ENCODE results near the gene CACTIN.
A peak's percentile ranks its signal among the peaks of the same experiment; 100 is the strongest.

CACTIN gene

GRCh38 chr19:3657395-3657769 is 30.8 kb upstream of the CACTIN start:
- DNase-seq (ENCODE audit: low read depth in 2 of 2), result no peak
- H3K4me3 ChIP-seq (replicated peaks in 1 of 2; ENCODE audit: low read depth in 2 of 2, low read length in 2 of 2), result no peak overlapping the region
- TF ChIP-seq CTCF (IDR thresholded peaks at IDR 0.05; ENCODE audit: low read depth, low read length), result no peak

DNA sequence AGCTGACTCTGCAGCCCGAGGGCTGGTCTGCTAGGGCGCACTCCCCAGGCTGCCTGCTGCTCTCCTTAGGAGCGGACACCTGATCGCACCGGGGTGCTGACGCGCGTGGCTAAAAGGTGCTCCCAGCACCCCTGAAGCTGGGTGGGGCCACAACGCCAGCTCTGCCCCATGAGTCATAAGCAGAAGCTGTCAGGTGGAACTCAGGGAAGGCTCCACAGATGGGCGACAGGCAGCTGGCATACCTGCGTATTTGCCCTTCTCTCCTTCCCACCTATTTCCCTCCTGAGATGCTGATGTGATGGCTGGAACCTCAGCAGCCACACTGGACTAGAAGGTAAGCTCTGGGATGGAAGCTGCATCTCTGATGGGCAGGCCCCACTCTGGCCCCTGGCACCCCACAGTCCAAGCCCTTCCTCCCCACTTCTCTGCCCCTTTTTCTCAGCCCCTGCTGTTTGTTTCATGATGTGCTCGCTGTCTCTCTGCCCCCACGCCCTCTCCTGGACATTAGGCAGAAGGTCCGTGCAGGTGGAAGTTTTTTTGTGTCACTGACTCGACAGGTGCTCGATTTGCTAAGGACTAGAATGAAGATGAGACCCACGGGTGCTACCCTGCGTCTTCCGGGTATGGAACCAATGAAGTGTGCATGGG is 30.3 kb upstream of the CACTIN start:
- no peak for TF ChIP-seq CTCF (IDR thresholded peaks at IDR 0.05; ENCODE audit: low read depth, low read length)
- no peak overlapping the region for H3K4me3 ChIP-seq (replicated peaks in 1 of 2; ENCODE audit: low read depth in 2 of 2, low read length in 2 of 2)
- DNase-seq (ENCODE audit: low read depth in 2 of 2), result no peak

DNA sequence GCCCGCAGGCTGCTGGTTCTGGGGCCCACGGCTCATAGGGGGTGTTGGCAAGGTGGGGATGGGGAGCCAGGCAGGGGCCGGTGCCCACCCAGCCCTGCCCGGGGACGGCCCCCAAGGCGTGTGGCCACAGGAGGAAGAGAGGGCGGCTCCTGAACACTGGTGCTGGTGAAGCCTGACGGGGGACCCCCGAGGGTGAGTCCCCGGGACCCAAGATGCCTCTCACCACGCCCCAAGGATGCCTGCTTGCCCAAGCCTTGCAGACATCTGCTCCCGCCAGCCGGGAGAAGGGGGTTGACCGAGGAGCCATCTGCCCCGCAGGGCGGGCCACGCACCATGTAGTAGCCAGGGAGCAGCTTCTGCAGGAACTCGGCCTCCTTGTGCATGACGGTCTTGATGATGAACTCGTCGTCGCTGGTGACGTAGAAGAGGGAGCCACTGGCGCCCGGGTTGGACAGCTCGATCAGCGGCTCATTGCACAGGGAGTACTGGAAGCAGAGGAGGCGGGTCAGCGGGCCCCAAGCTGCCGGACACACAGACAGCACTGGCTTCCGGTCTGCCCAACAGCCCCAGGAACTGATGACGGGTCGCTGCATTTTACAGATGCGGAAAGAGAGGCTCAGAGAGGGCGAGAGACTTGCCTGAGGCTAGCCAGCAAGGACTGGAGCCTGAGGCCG is 29.6 kb upstream of the CACTIN start:
- peak in 1 of 2 donors; percentile 28 for DNase-seq (ENCODE audit: low read depth in 2 of 2)
- H3K4me3 ChIP-seq (replicated peaks in 1 of 2; ENCODE audit: low read depth in 2 of 2, low read length in 2 of 2), result no peak overlapping the region
- no peak for TF ChIP-seq CTCF (IDR thresholded peaks at IDR 0.05; ENCODE audit: low read depth, low read length)

DNA sequence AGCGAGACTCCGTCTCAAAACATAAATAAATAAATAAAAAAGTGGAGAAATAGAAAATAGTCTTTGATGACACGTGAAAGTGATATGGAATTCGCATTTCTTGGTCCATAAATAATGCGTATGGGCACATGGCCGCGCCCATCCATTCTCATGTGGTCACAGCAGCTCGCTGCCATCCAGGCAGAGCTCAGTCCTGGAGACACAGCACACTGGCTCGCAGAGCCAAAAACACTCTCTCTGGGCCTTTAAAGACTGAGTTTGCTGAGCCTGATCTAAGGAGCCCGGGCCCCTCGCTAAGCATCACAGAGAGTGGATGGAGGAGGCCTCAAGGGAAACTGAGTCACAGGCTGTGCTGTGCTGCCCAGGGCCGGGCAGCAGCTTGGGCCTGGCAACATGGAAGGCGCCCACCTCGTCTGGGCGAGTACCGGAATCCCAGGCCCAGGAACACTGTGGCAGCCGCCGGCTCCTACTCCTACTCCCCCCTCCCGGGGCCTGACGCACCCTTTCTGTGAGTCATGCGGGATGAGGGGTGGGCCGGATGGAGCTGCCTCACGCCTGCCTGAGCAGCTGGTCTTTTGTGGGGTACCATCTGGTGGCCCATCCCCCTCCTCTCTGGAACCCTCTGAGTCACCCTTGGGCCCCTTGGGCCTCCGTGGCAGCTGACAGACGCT is 28.9 kb upstream of the CACTIN start:
- DNase-seq (ENCODE audit: low read depth in 2 of 2), result peak; percentile 85 to 91
- H3K4me3 ChIP-seq (replicated peaks in 1 of 2; ENCODE audit: low read depth in 2 of 2, low read length in 2 of 2), result no peak overlapping the region
- TF ChIP-seq CTCF (IDR thresholded peaks at IDR 0.05; ENCODE audit: low read depth, low read length), result no peak

- no peak for DNase-seq (ENCODE audit: low read depth in 2 of 2)
- no peak overlapping the region for H3K4me3 ChIP-seq (replicated peaks in 1 of 2; ENCODE audit: low read depth in 2 of 2, low read length in 2 of 2)
- peak; percentile 16 for TF ChIP-seq CTCF (IDR thresholded peaks at IDR 0.05; ENCODE audit: low read depth, low read length)
Observed at GRCh38 chr19:3653865-3654513, 27.4 kb upstream of the CACTIN start.

DNA sequence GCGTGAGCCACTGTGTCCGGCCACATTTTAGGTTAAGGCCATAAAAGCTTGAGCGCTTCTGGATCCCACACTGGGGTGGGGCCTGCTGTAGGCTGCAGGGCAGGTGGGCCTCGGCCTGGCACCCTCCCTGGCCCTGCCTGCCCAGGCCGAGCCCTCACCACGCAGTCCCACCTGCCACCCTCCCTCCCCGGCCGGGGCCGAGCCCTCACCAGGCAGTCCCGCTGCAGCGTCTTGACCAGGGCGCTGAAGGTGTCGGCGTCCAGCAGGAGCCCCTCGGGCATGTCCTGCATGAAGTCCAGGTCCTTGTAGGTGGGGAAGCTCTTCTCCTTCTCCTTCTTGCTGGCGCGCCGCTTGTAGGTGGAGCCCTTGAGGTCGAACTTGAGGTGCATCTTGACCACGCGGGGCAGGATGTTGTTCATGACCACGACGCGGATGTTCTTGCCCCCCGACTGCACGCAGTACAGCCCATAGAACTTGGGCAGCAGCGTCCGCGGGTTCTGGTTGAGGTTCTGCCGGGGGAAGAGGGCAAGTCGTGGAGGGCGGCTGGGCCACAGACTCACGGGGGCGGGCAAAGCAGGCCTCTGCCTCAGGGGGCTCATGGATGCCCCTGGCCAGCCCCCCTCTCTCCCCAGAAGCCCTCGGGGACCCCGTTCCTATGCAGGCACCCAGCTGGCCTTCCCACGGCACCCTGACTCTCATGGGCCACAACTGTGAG is 26.6 kb upstream of the CACTIN start:
- no peak for DNase-seq (ENCODE audit: low read depth in 2 of 2)
- no peak overlapping the region for H3K4me3 ChIP-seq (replicated peaks in 1 of 2; ENCODE audit: low read depth in 2 of 2, low read length in 2 of 2)
- no peak for TF ChIP-seq CTCF (IDR thresholded peaks at IDR 0.05; ENCODE audit: low read depth, low read length)

Measured in cardiac fibroblast (primary cell).